ENCODE data around the gene FXYD2. TPM values are rescaled to one million over a fixed set of nuclear protein-coding genes. Genes with fewer than 3 reads are reported as not detected.

The FXYD2 gene
- total and polyA plus RNA-seq, 10 of the 15 experiments (the other 5 are each of a cell fraction or from before 2014, with no cell fraction given), result 1.2 to 4.5 (median 2.4) TPM

DNA sequence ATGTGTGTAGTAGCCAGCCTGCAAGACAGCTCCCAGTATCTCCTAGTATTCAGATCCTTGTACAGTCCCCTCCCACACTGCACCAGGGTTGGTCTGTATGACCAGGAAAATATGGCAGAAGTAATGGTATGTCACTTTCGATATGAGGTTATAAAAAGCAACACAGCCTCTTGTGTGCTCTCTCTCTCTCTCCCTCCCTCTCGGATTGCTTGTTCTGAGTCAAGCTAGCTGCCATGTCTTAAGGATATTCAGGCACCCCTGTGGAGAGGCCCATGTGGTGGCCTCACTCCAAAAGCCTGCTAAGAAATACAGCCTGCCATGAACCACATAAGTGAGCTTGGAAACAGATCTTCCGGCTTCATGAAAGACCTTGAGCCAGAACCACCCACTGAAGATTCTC lies 26.6 kb upstream of the FXYD2 start:
- Histone ChIP-seq H3K27me3 (replicated peaks in 1 of 2; ENCODE audit: control insufficient read depth in 2 of 2, insufficient read depth in 2 of 2, low read length in 1 of 2) (no peaks in the 10 kb centered on the region; a peak in 2 of 4 replicates), H4K20me1 (ENCODE audit: control insufficient read depth, insufficient read depth) (no peaks in the 10 kb centered on the region), H3K79me2 (ENCODE audit: control insufficient read depth, insufficient read depth, low read length) (no peaks in the 10 kb centered on the region), H3K4me3 (no peak overlapping the region), H3K36me3 (ENCODE audit: control insufficient read depth in 2 of 2, insufficient read depth in 2 of 2, low read length in 1 of 2) (no peaks in the 10 kb centered on the region), H2AFZ (ENCODE audit: control insufficient read depth, low read depth, low read length) (no peak overlapping the region), H3K4me2 (ENCODE audit: control insufficient read depth, insufficient read depth) (no peak overlapping the region), H3K9ac (ENCODE audit: control insufficient read depth, insufficient read depth, low read length) (no peak overlapping the region), H3K4me1 (ENCODE audit: control insufficient read depth, insufficient read depth, low read length) (no peaks in the 10 kb centered on the region), H3K27ac (ENCODE audit: control insufficient read depth, insufficient read depth) (no peak overlapping the region), H3K9me3 (replicated peaks; ENCODE audit: control insufficient read depth, insufficient read depth, low read length) (peaks cover 2% of the 10 kb centered on the region; the same call in 2 of the 3 replicates)
- in situ Hi-C loops (cut with MboI) (no loop called here), intact Hi-C loops (cut with micrococcal nuclease; ENCODE audit: unreplicated experiment) (no loop called here)
- ATAC-seq, result peak; percentile 14; the same call in 2 of the 3 replicates
- ChIA-PET RAD21 (ENCODE audit: unreplicated experiment) (interaction anchor here (1.0 to 1.9 kb wide), 3 partner anchors 94 to 100 kb away, joined by 3 to 6 read pairs (median 3); no protein-coding TSS in a partner anchor), CTCF (interaction anchor here (0.9 to 3.4 kb wide), 8 partner anchors 10 to 202 kb away, joined by 3 to 15 read pairs (median 3); no protein-coding TSS in a partner anchor), SMC1A (ENCODE audit: uncharacterized antibody, unreplicated experiment) (interaction anchor here (0.7 to 1.7 kb wide), 6 partner anchors 17 to 202 kb away, joined by 3 to 4 read pairs (median 3); no protein-coding TSS in a partner anchor), POLR2A (no interaction called here)
- no TSS peak for BruUV-seq (replicated peaks)
- FAIRE-seq, result no peak
- no peak for DNase-seq (ENCODE audit: low read depth, low spot score)
- WGBS (ENCODE audit: insufficient coverage, insufficient replicate concordance, low lambda C conversion rate, missing lambda C conversion rate), result 37% methylated on average over 3 of the region's 3 CpGs
- TF ChIP-seq, protein P1, sequence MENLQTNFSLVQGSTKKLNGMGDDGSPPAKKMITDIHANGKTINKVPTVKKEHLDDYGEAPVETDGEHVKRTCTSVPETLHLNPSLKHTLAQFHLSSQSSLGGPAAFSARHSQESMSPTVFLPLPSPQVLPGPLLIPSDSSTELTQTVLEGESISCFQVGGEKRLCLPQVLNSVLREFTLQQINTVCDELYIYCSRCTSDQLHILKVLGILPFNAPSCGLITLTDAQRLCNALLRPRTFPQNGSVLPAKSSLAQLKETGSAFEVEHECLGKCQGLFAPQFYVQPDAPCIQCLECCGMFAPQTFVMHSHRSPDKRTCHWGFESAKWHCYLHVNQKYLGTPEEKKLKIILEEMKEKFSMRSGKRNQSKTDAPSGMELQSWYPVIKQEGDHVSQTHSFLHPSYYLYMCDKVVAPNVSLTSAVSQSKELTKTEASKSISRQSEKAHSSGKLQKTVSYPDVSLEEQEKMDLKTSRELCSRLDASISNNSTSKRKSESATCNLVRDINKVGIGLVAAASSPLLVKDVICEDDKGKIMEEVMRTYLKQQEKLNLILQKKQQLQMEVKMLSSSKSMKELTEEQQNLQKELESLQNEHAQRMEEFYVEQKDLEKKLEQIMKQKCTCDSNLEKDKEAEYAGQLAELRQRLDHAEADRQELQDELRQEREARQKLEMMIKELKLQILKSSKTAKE (IDR thresholded peaks at IDR 0.05; ENCODE audit: low read depth, poor library complexity, severe bottlenecking), result no peak
- TF ChIP-seq JUND (IDR thresholded peaks at IDR 0.05; ENCODE audit: low read depth, low read length) (no peak), RUNX3 (IDR thresholded peaks at IDR 0.05; ENCODE audit: low read length) (no peak), PAX5 (IDR thresholded peaks at IDR 0.05; ENCODE audit: borderline replicate concordance, low read depth, low read length) (no peak), ZZZ3 (IDR thresholded peaks at IDR 0.05; ENCODE audit: control insufficient read depth, insufficient read length, low read depth) (no peak), BCL11A (IDR thresholded peaks at IDR 0.05; ENCODE audit: low read depth, low read length) (no peak), LARP7 (IDR thresholded peaks at IDR 0.05) (no peak), CEBPB (IDR thresholded peaks at IDR 0.05; ENCODE audit: borderline replicate concordance in 1 of 2, low read depth in 2 of 2, low read length in 2 of 2) (no peak), SP1 (IDR thresholded peaks at IDR 0.05; ENCODE audit: low read depth, low read length) (no peak)
- TF ChIP-seq, protein P2, sequence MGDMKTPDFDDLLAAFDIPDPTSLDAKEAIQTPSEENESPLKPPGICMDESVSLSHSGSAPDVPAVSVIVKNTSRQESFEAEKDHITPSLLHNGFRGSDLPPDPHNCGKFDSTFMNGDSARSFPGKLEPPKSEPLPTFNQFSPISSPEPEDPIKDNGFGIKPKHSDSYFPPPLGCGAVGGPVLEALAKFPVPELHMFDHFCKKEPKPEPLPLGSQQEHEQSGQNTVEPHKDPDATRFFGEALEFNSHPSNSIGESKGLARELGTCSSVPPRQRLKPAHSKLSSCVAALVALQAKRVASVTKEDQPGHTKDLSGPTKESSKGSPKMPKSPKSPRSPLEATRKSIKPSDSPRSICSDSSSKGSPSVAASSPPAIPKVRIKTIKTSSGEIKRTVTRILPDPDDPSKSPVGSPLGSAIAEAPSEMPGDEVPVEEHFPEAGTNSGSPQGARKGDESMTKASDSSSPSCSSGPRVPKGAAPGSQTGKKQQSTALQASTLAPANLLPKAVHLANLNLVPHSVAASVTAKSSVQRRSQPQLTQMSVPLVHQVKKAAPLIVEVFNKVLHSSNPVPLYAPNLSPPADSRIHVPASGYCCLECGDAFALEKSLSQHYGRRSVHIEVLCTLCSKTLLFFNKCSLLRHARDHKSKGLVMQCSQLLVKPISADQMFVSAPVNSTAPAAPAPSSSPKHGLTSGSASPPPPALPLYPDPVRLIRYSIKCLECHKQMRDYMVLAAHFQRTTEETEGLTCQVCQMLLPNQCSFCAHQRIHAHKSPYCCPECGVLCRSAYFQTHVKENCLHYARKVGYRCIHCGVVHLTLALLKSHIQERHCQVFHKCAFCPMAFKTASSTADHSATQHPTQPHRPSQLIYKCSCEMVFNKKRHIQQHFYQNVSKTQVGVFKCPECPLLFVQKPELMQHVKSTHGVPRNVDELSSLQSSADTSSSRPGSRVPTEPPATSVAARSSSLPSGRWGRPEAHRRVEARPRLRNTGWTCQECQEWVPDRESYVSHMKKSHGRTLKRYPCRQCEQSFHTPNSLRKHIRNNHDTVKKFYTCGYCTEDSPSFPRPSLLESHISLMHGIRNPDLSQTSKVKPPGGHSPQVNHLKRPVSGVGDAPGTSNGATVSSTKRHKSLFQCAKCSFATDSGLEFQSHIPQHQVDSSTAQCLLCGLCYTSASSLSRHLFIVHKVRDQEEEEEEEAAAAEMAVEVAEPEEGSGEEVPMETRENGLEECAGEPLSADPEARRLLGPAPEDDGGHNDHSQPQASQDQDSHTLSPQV (IDR thresholded peaks at IDR 0.05), result no peak
- TF ChIP-seq, protein P3, sequence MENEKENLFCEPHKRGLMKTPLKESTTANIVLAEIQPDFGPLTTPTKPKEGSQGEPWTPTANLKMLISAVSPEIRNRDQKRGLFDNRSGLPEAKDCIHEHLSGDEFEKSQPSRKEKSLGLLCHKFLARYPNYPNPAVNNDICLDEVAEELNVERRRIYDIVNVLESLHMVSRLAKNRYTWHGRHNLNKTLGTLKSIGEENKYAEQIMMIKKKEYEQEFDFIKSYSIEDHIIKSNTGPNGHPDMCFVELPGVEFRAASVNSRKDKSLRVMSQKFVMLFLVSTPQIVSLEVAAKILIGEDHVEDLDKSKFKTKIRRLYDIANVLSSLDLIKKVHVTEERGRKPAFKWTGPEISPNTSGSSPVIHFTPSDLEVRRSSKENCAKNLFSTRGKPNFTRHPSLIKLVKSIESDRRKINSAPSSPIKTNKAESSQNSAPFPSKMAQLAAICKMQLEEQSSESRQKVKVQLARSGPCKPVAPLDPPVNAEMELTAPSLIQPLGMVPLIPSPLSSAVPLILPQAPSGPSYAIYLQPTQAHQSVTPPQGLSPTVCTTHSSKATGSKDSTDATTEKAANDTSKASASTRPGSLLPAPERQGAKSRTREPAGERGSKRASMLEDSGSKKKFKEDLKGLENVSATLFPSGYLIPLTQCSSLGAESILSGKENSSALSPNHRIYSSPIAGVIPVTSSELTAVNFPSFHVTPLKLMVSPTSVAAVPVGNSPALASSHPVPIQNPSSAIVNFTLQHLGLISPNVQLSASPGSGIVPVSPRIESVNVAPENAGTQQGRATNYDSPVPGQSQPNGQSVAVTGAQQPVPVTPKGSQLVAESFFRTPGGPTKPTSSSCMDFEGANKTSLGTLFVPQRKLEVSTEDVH (IDR thresholded peaks at IDR 0.05; ENCODE audit: low read depth, partially characterized antibody), result no peak
- TF ChIP-seq, protein P4, sequence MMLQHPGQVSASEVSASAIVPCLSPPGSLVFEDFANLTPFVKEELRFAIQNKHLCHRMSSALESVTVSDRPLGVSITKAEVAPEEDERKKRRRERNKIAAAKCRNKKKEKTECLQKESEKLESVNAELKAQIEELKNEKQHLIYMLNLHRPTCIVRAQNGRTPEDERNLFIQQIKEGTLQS (IDR thresholded peaks at IDR 0.05; ENCODE audit: borderline replicate concordance, extremely low read depth, low read depth, low read length), result no peak
- TF ChIP-seq, protein P5, sequence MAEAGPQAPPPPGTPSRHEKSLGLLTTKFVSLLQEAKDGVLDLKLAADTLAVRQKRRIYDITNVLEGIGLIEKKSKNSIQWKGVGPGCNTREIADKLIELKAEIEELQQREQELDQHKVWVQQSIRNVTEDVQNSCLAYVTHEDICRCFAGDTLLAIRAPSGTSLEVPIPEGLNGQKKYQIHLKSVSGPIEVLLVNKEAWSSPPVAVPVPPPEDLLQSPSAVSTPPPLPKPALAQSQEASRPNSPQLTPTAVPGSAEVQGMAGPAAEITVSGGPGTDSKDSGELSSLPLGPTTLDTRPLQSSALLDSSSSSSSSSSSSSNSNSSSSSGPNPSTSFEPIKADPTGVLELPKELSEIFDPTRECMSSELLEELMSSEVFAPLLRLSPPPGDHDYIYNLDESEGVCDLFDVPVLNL (IDR thresholded peaks at IDR 0.05; ENCODE audit: low read depth, low read length), result no peak
